K562 (cell line): ENCODE results near the gene CRY2. TPM values are rescaled to one million over a fixed set of nuclear protein-coding genes. Genes with fewer than 3 reads are reported as not detected.
A peak's percentile ranks its signal among the peaks of the same experiment; 100 is the strongest.

Experiments
- DDX20 ChIP-seq: fragments of 450-650 bp; IDR thresholded peaks from 2 replicates; pipeline ENCODE4 v1.6.1; 2016; ENCODE audit warnings: missing genetic modification characterization, low read depth, mild to moderate bottlenecking, missing compliant biosample characterization, moderate library complexity
- FUS ChIP-seq: fragments of 200-400 bp; formaldehyde crosslinking; optimal IDR thresholded peaks from 2 replicates; pipeline ENCODE3; 2017; ENCODE audit warnings: low read depth, low read length
- MAZ ChIP-seq, 2 experiments: fragments of 450-650 bp in 1 of 2; sonication (generic) in 1 of 2; formaldehyde crosslinking; IDR thresholded peaks in 1 of 2; conservative IDR thresholded peaks in 1 of 2; 2 replicates each; pipeline versions ENCODE4 v1.4.0 to v1.5.0; 2020; ENCODE audit warnings: mild to moderate bottlenecking in 1 of 2, missing genetic modification reagents in 1 of 2
- MED1 ChIP-seq: sonication (generic); formaldehyde crosslinking; IDR thresholded peaks from 2 replicates; pipeline ENCODE4 v1.8.1; 2023; ENCODE audit warnings: missing genetic modification reagents, borderline replicate concordance
- MEIS2 ChIP-seq: fragments of 450-650 bp; IDR thresholded peaks from 2 replicates; pipeline ENCODE4 v1.6.1; 2014; ENCODE audit warnings: mild to moderate bottlenecking; ENCODE audit not compliant: partially characterized antibody
- NRF1 ChIP-seq, 2 experiments: fragments of 450-650 bp; IDR thresholded peaks in 1 of 2; conservative IDR thresholded peaks in 1 of 2; 2 replicates each; pipeline ENCODE4 v1.6.1; 2014; ENCODE audit warnings: mild to moderate bottlenecking in 2 of 2
- PRDM10 ChIP-seq: fragments of 450-650 bp; IDR thresholded peaks from 2 replicates; pipeline ENCODE4 v1.6.1; 2018; ENCODE audit not compliant: partially characterized antibody
- polyA plus RNA-seq, 8 experiments: library from polyadenylated mRNA; depleted of rRNA in 4 of 8; stranded (reverse) in 5 of 8; unstranded in 3 of 8; fragments of >200 nt; fragmentation: Nextera tagmentation in 2 of 8; fragmentation: Illumina TruSeq in 1 of 8; extraction: Ambion mirVana in 2 of 8; extraction: Trizol in 1 of 8; gene quantifications; 2 replicates each; pipeline versions ENCODE4 v1.2.1 to v1.2.3, GENCODE V29; 2011 to 2014; ENCODE audit warnings: inconsistent platforms in 1 of 8, missing spikeins in 1 of 8
- total RNA-seq, 7 experiments: library from RNA; depleted of rRNA in 6 of 7; stranded (reverse); fragments of >200 nt in 6 of 7; fragmentation: Illumina TruSeq in 2 of 7; extraction: Trizol in 2 of 7; gene quantifications; 2 replicates each; pipeline versions ENCODE4 v1.2.1 to v1.2.3, GENCODE V29; 2011 to 2021; ENCODE audit warnings: low replicate concordance in 1 of 7

The CRY2 gene
- total and polyA plus RNA-seq, 9 of the 15 experiments (the other 6 are each of a cell fraction or from before 2014, with no cell fraction given) = 2.3 to 23.9 (median 14.8) TPM

GRCh38 chr11:45872651-45873356, 25.5 kb downstream of the CRY2 start (continued):
- TF ChIP-seq MED1 (no peak), NRF1 (conservative IDR thresholded peaks at IDR 0.05 in 1 of 2, IDR thresholded peaks at IDR 0.05 in 1 of 2) (peak in 1 of 2 experiments; percentile 27; a peak in 2 of 4 replicates), MEIS2 (peak; percentile 37), DDX20 (tag) (no peak), FUS (no peak), PRDM10 (no peak), MAZ (CRISPR knock-in tag; conservative IDR thresholded peaks at IDR 0.05 in 1 of 2, IDR thresholded peaks at IDR 0.05 in 1 of 2) (0 out of 4 replicates have a peak, but pooled peaks of 1 of the 2 experiments have one; percentile 56)
- TF ChIP-seq, all 486 proteins: peak for 30
